Activated CD8-positive, alpha-beta T cell treated with anti-CD3 and anti-CD28 coated beads, Interleukin-2, amount 10 ng/mL, durations not matched to agents 7 days and 5 days (primary cell): ENCODE measurements around the gene APOLD1. TPM values are rescaled to one million over a fixed set of nuclear protein-coding genes. Genes with fewer than 3 reads are reported as not detected.
"Not testable (repeated sequence)": the region's sequence is repeated elsewhere in the genome, so short reads cannot be mapped to it uniquely, and the experiment has no call there.

Source experiments
- ATAC-seq: fragments of 150-1000 bp; cut with Tn5 transposase; one replicate; pipeline ENCODE4 v1.10.0; 2021; ENCODE audit warnings: moderate library complexity
- CTCF ChIA-PET: fragments of 350-600 bp; sonication (Branson Sonifier 250); formaldehyde crosslinking; loops from one replicate; lab custom pipeline; 2021; ENCODE audit warnings: antibody characterized with exemption; lab: Charles Lee
- POLR2A ChIA-PET: fragments of 350-600 bp; sonication (Branson Sonifier 250); formaldehyde crosslinking; loops from one replicate; lab custom pipeline; 2021; ENCODE audit warnings: antibody characterized with exemption; lab: Charles Lee
- DNase-seq: peaks from one replicate; pipeline ENCODE4 v3.0.0-alpha.2; 2020
- H3K27ac Mint-ChIP-seq: one replicate; pipeline ENCODE4 v1.8.0; 2021; ENCODE audit warnings: mild to moderate bottlenecking, mixed read lengths
- H3K27me3 Mint-ChIP-seq: one replicate; pipeline ENCODE4 v1.8.0; 2021; ENCODE audit warnings: low read depth, mixed read lengths
- H3K36me3 Mint-ChIP-seq: one replicate; pipeline ENCODE4 v1.8.0; 2021; ENCODE audit warnings: low read depth, mixed read lengths
- H3K4me1 Mint-ChIP-seq: one replicate; pipeline ENCODE4 v1.8.0; 2021; ENCODE audit warnings: low read depth, mixed read lengths
- H3K4me3 Mint-ChIP-seq: one replicate; pipeline ENCODE4 v1.8.0; 2021; ENCODE audit warnings: mild to moderate bottlenecking, mixed read lengths
- H3K9me3 Mint-ChIP-seq: one replicate; pipeline ENCODE4 v1.8.0; 2022; ENCODE audit warnings: mixed read lengths; ENCODE audit not compliant: insufficient read depth
- total RNA-seq, 2 experiments: library from RNA; stranded (reverse); gene quantifications; one replicate each; pipeline ENCODE4 v1.2.3, GENCODE V29; 2021

APOLD1 gene
- total RNA-seq, 2 experiments from 2014 or later, result 11.0 to 11.1 TPM

- peaks cover 25% of the 10 kb centered on the region for H3K36me3 Mint-ChIP-seq
- no peak for DNase-seq
- H3K4me1 Mint-ChIP-seq, result peaks cover 85% of the 10 kb centered on the region
- no peaks in the 10 kb centered on the region for H3K27me3 Mint-ChIP-seq
- ATAC-seq, result no peak
- no peak overlapping the region for H3K4me3 Mint-ChIP-seq
- ChIA-PET CTCF (interaction anchor here (0.8 to 1.6 kb wide), 3 partner anchors 22 to 401 kb away, joined by 3 to 16 read pairs (median 3); no protein-coding TSS in a partner anchor), POLR2A (interaction anchor here (1.1 to 1.2 kb wide), 2 partner anchors 24 to 453 kb away, joined by 3 to 5 read pairs; partner anchors contain the start of gene BORCS5)
- H3K9me3 Mint-ChIP-seq, result no peaks in the 10 kb centered on the region
- no peak overlapping the region for H3K27ac Mint-ChIP-seq
Measured at GRCh38 chr12:12810553-12811021, 25.1 kb downstream of the APOLD1 start.

- Mint-ChIP-seq H3K27ac (peak overlapping the region; percentile 69), H3K4me3 (no peak overlapping the region), H3K9me3 (no peaks in the 10 kb centered on the region)
Measured at GRCh38 chr12:12811343-12811742, 25.9 kb downstream of the APOLD1 start.

GRCh38 chr12:12812174-12812573, 26.7 kb downstream of the APOLD1 start:
- H3K4me1 Mint-ChIP-seq, result peaks cover 86% of the 10 kb centered on the region
- H3K9me3 Mint-ChIP-seq, result no peaks in the 10 kb centered on the region
- no peak for ATAC-seq
- no peak overlapping the region for H3K27ac Mint-ChIP-seq
- no peaks in the 10 kb centered on the region for H3K27me3 Mint-ChIP-seq
- no peak for DNase-seq
- H3K4me3 Mint-ChIP-seq, result no peak overlapping the region
- ChIA-PET POLR2A (interaction anchor here (1.0 to 1.3 kb wide), 2 partner anchors 9 to 25 kb away, joined by 3 to 4 read pairs; no protein-coding TSS in a partner anchor), CTCF (interaction anchor here (0.9 to 5.0 kb wide), 7 partner anchors 9 to 75 kb away, joined by 4 to 65 read pairs (median 15); no protein-coding TSS in a partner anchor)
- H3K36me3 Mint-ChIP-seq, result peaks cover 37% of the 10 kb centered on the region

More at GRCh38 chr12:12811343-12811742, 25.9 kb downstream of the APOLD1 start:
- ATAC-seq, result no peak
- peak; percentile 34 for DNase-seq
- Mint-ChIP-seq H3K4me1 (peaks cover 86% of the 10 kb centered on the region), H3K36me3 (peaks cover 32% of the 10 kb centered on the region), H3K27me3 (no peaks in the 10 kb centered on the region)
- POLR2A ChIA-PET, result interaction anchor here (1.1 to 1.3 kb wide), 3 partner anchors 8 to 454 kb away, joined by 3 to 5 read pairs (median 4); partner anchors contain the start of gene BORCS5
- CTCF ChIA-PET, result interaction anchor here (0.8 to 1.6 kb wide), 3 partner anchors 23 to 400 kb away, joined by 3 to 16 read pairs (median 3); no protein-coding TSS in a partner anchor

GRCh38 chr12:12812618-12813119, 27.2 kb downstream of the APOLD1 start:
- DNase-seq (no peak), ATAC-seq (no peak)
- Mint-ChIP-seq H3K4me3 (peak overlapping the region; percentile 93), H3K9me3 (no peaks in the 10 kb centered on the region), H3K36me3 (peaks cover 41% of the 10 kb centered on the region), H3K4me1 (peaks cover 82% of the 10 kb centered on the region), H3K27me3 (no peaks in the 10 kb centered on the region), H3K27ac (peak overlapping the region; percentile 88)
- CTCF ChIA-PET, result interaction anchor here (0.9 to 5.0 kb wide), 11 partner anchors 8 to 76 kb away, joined by 3 to 65 read pairs (median 4); no protein-coding TSS in a partner anchor
- POLR2A ChIA-PET, result interaction anchor here (0.9 to 1.6 kb wide), 5 partner anchors 9 to 97 kb away, joined by 3 to 4 read pairs (median 3); no protein-coding TSS in a partner anchor

- no peaks in the 10 kb centered on the region for H3K9me3 Mint-ChIP-seq
- peak within 1 kb of the TSS; percentile 93 for H3K4me3 Mint-ChIP-seq
- POLR2A ChIA-PET, result interaction anchor here (0.9 to 1.6 kb wide), 9 partner anchors 10 to 98 kb away, joined by 3 to 6 read pairs (median 3); no protein-coding TSS in a partner anchor
- H3K27ac Mint-ChIP-seq, result peak within 1 kb of the TSS; percentile 88
- peaks cover 44% of the 10 kb centered on the region for H3K36me3 Mint-ChIP-seq
- CTCF ChIA-PET, result interaction anchor here (0.9 to 5.0 kb wide), 16 partner anchors 8 to 399 kb away, joined by 3 to 65 read pairs (median 4); no protein-coding TSS in a partner anchor
- ATAC-seq (peak; percentile 85), DNase-seq (peak; percentile 98)
- no peaks in the 10 kb centered on the region for H3K27me3 Mint-ChIP-seq
- H3K4me1 Mint-ChIP-seq, result peaks cover 79% of the 10 kb centered on the region
Measured at GRCh38 chr12:12813120-12814101, 28.0 kb downstream of the APOLD1 start, which contains the start of gene DDX47. TSS of gene DDX47 (plus strand) at chr12:12813346. CDS start at chr12:12813368, 22 bp downstream.

- ChIA-PET POLR2A (no interaction called here), CTCF (interaction anchor here (3.2 kb wide), 1 partner anchor 19 kb away, joined by 11 read pairs; no protein-coding TSS in a partner anchor)
- Mint-ChIP-seq H3K27me3 (no peaks in the 10 kb centered on the region), H3K9me3 (no peaks in the 10 kb centered on the region), H3K4me1 (peaks cover 55% of the 10 kb centered on the region), H3K27ac (no peak overlapping the region), H3K4me3 (no peak overlapping the region), H3K36me3 (peaks cover 76% of the 10 kb centered on the region)
- DNase-seq, result no peak
- ATAC-seq, result no peak
Measured at GRCh38 chr12:12817616-12818015, 32.2 kb downstream of the APOLD1 start.

- DNase-seq, result no peak
- ChIA-PET POLR2A (interaction anchor here (0.5 to 0.6 kb wide), 3 partner anchors 31 to 353 kb away, joined by 3 read pairs; no protein-coding TSS in a partner anchor), CTCF (interaction anchor here (1.4 kb wide), 1 partner anchor 30 kb away, joined by 9 read pairs; no protein-coding TSS in a partner anchor)
- Mint-ChIP-seq H3K36me3 (peaks cover 80% of the 10 kb centered on the region), H3K4me1 (peaks cover 48% of the 10 kb centered on the region), H3K27ac (no peak overlapping the region), H3K9me3 (no peaks in the 10 kb centered on the region), H3K27me3 (no peaks in the 10 kb centered on the region), H3K4me3 (no peak overlapping the region)
- ATAC-seq, result no peak
Measured at GRCh38 chr12:12818701-12819100, 33.2 kb downstream of the APOLD1 start.

- CTCF ChIA-PET, result interaction anchor here (1.4 kb wide), 1 partner anchor 30 kb away, joined by 9 read pairs; no protein-coding TSS in a partner anchor
- H3K4me3 Mint-ChIP-seq, result no peak overlapping the region
- no peak for ATAC-seq
- peaks cover 80% of the 10 kb centered on the region for H3K36me3 Mint-ChIP-seq
- no peaks in the 10 kb centered on the region for H3K27me3 Mint-ChIP-seq
- no peaks in the 10 kb centered on the region for H3K9me3 Mint-ChIP-seq
- H3K27ac Mint-ChIP-seq, result no peak overlapping the region
- H3K4me1 Mint-ChIP-seq, result peaks cover 43% of the 10 kb centered on the region
- POLR2A ChIA-PET, result interaction anchor here (0.5 to 0.6 kb wide), 3 partner anchors 31 to 353 kb away, joined by 3 read pairs; no protein-coding TSS in a partner anchor
- no peak for DNase-seq
Measured at GRCh38 chr12:12819221-12819620, 33.8 kb downstream of the APOLD1 start.

- ATAC-seq (no peak), DNase-seq (no peak)
- no peak overlapping the region for H3K4me3 Mint-ChIP-seq
- peaks cover 37% of the 10 kb centered on the region for H3K4me1 Mint-ChIP-seq
- H3K27me3 Mint-ChIP-seq, result no peaks in the 10 kb centered on the region
- ChIA-PET CTCF (interaction anchor here (1.4 kb wide), 1 partner anchor 31 kb away, joined by 9 read pairs; no protein-coding TSS in a partner anchor), POLR2A (no interaction called here)
- peaks cover 78% of the 10 kb centered on the region for H3K36me3 Mint-ChIP-seq
- no peaks in the 10 kb centered on the region for H3K9me3 Mint-ChIP-seq
- H3K27ac Mint-ChIP-seq, result no peak overlapping the region
Measured at GRCh38 chr12:12819752-12820311, 34.4 kb downstream of the APOLD1 start.

- H3K27ac Mint-ChIP-seq, DNase-seq, H3K9me3 Mint-ChIP-seq, POLR2A ChIA-PET, ATAC-seq, H3K27me3 Mint-ChIP-seq, H3K4me3 Mint-ChIP-seq: not testable (repeated sequence)
- Mint-ChIP-seq H3K36me3 (peaks cover 79% of the 10 kb centered on the region), H3K4me1 (peaks cover 35% of the 10 kb centered on the region)
- CTCF ChIA-PET, result interaction anchor here (1.0 kb wide), 1 partner anchor 16 kb away, joined by 4 read pairs; no protein-coding TSS in a partner anchor
Measured at GRCh38 chr12:12820376-12820775, 34.9 kb downstream of the APOLD1 start.
